ENCODE results near the gene CCDC6.

- no peak for TF ChIP-seq CTCF (IDR thresholded peaks at IDR 0.05)
- TF ChIP-seq POLR2A (IDR thresholded peaks at IDR 0.05): no peak
Measured at GRCh38 chr10:59820471-59820870, 85.9 kb downstream of the CCDC6 start.
